Activated CD4-positive, alpha-beta T cell treated with anti-CD3 and anti-CD28 coated beads for 4 hours (primary cell): ENCODE measurements around the gene DRC7.
A peak's percentile ranks its signal among the peaks of the same experiment; 100 is the strongest.

Experiments
- DNase-seq, 2 donors: peaks; one replicate each; pipeline ENCODE4 v3.0.0-alpha.2; 2020

Gene DRC7

DNA sequence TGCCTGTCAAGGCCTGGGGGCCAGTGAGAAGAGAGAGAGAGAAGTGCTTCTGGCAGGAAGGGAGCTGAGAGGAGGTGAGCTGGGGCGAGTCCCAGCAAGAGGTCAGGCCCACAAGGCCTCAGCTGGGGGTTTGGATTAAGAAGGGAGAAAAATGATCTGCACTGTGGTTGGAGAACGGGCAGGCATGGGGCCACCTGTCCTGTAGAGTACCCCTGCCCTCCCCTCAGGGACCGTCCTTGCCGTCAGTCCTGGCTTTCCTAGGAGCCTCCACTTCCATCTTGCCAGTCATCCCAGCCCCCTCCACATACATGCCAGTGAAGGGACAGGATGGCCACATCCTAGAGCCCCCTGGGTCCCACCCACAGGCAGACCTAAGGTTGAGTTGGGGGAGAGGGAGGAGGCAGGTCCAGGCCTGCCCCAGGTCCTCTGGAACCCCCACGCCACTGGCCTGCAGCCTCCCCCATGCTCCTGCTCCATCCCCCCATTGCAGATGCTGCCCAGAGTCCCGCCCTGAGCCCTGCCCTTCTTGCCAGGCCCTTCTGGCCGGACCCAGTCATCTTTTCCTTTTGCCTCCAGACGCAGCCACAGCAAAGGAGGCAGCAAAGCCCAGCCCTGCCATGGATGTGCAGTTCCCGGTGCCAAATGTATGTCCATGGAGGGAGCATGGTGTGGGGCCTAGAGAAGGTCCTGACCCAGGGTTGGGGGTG is 59.9 kb downstream of the DRC7 start:
- no peak for DNase-seq

DNA sequence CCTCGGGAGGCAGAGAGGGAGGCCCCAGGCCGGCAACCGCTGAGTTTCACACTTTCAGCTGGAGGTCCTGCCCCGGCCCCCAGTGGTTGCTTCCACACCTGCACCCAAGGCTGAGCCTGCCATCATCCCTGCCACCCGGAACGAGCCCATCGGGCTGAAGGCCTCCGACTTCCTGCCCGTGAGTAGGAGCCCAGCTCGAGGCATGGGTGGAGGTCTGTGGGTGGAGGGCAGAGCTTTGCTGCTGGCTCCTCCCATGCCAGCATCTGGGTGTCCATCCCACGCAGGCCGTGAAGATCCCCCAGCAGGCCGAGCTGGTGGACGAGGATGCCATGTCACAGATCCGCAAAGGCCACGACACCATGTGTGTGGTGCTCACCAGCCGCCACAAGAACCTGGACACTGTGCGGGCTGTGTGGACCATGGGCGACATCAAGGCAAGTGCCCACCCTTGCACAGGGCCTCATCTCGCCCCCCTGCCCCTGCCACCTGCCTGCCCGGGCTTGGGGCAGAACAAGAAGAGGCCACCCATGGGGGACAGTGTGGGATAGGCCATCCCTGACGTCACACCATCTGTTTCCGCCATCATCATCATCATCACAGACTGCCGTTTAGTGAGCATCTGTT is 60.6 kb downstream of the DRC7 start:
- no peak for DNase-seq

DNA sequence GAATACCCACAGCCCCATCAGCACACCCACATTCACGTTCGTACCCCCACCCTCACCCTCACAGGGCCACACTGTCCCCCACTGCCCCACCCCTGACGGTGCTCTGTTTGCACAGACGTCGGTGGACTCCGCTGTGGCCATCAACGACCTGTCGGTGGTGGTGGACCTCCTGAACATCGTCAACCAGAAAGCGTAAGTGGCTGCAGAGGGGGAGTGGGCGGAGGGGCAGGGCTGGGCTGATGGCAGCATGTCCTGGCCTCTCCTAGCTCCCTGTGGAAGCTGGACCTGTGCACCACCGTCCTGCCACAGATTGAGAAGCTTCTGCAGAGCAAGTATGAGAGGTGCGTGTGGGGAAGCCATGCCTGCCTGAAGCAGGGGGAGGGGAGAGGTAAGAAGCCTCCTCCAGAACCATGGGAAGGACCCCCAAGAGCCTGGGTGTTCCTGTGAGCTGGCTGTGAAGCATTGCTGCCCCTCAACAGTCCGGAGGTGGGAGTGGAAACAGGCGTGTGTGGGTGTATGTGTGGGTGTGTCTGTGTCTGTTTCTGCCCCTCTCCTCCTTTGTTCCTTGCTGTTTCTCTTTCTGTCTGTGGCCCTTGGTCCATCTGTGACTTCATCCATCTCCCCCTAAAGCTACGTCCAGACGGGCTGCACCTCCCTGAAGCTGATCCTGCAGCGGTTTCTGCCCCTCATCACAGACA is 61.3 kb downstream of the DRC7 start:
- no peak for DNase-seq

DNA sequence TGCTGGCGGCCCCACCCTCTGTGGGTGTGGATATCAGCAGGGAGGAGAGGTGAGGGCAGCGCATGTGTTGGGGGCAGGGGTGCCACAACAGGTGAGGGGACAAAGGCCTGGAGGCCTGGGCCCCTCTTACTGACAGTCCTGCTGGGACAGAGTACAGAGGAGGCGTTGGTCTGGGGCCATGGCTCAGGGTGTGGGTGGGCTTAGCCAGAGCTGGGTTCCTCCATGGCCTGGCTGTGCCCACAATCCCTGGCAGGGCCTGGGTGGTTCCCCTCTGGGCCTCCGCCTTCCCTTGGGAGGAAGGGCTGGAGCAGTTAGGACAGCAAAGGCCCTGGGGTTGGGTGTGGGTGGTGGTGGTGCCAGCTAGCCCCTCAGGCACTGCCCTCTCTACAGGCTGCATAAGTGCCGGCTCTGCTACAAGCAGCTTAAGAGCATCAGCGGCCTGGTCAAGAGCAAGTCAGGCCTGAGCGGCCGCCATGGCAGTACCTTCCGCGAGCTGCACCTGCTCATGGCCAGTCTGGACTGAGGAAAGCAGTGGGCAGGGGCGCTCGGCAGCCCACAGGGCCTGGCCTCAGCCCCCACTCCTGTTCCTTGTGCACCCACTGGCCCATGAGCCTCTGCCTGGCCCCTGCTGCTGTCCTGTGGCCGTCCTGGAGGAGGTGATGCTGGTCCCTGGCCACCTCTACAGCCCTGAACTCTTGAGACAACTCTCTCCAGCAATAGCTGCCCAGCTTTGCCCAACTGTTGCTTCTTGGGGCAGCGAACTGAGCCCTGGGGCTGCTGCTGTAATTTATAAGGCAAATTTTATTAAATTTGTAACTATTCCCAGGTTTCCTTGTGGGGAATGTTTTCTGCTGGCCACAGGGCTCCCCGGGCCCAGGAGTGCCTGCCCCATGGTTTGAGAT is 62.1 kb downstream of the DRC7 start:
- DNase-seq: no peak

DNA sequence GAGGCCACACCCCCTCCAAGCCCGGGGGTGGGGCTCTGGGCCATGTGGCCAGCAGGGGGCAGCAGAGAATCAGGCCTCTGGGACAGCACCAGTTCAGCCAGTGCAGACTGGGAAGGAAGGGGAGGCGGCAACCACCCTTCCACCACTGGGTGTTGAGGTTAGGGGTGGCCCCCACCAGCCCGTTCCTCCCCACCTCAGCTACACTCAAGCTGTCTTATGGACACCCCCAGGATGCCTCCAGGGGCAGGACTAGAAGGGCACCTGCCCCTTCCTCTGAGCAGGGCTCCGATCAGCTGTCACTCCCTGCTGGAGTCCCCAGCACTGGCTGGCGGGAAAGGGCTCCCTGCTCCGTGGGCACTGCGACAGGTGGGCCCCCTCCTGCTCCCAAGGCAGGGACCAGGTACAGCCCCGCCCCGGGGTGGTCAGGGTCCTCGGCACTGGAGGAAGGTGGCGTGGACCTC is 62.8 kb downstream of the DRC7 start:
- peak; percentile 83 to 92 for DNase-seq

DNA sequence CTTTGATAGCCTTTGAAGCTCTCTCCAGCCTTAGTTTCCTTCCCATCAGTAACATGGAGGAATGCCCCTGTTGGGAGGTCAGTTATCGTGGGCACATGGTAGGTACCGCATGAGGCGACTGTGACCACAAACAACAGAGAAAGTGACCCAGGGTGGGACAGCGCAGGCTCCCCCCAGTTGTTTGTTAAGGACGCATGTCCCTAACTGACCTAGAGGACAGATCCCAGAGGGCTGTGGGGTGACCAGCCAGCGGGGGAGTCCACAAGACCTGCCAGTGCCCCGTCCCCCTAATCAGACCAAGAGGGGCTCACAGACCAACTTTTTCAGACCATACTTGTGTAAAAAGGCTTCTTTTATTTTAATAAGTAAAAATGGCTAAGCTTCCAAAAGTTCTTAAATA is 63.3 kb downstream of the DRC7 start:
- no peak for DNase-seq

DNA sequence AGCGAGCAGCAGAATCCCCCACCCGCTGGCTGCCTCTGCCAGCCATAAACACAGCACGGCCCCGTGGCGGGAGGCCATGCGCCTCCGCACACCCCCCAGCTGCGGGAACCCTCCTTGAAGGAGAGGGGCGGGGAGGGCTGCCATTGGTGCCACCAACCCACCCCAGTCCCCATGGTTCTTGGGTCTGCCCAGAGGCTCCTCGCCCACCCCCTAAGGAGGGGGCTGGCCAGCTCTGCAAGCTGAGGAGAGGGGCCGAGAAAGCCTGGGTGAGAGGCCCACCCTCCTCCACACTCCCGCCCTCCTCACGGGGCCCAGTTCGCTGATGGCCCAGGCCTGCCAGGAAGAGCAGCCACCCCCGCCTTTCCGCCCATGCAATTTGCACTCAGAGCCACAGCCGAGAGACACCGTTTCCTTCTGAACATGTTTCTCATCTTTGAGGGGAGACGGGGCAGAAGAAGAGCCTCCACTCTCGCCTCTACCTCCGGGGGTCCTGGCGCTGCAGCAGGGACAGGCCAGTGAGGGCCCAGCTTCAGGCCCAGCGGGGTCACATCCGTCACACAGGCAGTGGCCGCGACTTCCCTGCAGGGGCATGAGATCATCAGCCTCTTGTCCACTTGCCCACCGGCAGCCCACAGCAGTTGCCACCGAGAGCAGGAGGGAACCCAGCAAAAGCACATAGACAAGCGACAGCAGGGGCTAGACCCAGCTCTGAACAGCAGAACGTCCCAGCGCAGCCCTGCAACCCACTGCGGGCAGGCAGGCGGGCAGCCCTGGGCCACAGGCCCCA is 63.9 kb downstream of the DRC7 start:
- no peak for DNase-seq

DNA sequence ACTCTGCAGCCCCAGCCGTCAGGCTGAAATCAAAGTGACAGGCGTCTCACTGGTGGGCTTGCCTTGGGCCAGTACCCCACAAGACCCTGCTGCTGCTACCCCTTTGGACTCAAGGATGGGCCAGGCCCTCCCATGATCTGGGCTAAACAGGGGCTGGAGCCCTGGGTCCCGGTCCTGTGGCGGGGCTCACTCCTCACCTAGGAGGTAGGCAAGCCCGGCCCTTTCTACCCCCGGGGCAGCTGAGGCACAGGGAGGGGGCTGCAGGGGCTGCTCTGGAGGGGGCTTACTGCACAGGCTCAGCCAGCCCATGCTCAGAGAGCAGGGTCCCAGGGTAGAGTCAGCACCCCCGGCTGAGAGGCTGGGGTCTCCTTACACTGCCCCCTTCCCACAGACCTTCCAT is 64.5 kb downstream of the DRC7 start:
- DNase-seq: no peak

DNA sequence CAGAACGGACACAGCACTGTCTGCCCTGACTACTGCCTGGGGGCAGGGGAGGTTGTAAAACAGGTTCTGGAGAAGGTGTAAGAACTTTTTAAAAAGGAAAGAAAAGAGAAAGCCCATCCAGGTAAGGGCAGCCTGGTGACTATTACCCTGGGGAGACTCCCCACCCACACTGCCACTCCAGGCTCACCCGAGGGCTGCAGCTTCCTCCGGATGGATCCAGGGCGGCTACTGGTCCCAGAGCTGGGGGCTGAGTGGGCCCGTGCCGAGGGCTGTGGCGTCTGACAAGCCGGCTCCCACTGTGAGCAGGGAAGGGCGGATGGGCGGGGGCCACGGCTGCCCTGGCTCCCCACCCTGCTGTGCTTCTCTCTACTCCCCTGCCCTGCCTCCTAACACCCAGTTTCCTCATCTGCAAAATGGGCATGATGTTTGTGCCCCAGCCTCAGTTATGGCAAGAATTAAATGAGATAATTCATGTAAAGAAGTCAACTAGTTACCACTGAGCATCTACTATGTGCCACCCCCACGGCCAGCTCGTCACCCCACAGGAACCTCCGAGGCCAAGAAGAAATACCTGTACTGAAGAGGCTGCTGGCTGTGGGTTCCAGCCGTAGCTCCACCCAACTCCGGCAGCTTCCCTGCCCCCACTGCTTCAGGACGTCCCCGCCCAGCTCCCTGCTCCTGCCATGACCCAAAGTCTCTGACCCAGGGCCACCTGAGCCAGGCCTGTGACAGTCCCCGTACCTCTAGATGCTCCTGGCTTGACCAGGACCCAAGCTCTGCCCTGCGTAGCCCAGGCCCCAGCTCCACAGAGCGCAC is 65.1 kb downstream of the DRC7 start:
- DNase-seq: no peak

DNA sequence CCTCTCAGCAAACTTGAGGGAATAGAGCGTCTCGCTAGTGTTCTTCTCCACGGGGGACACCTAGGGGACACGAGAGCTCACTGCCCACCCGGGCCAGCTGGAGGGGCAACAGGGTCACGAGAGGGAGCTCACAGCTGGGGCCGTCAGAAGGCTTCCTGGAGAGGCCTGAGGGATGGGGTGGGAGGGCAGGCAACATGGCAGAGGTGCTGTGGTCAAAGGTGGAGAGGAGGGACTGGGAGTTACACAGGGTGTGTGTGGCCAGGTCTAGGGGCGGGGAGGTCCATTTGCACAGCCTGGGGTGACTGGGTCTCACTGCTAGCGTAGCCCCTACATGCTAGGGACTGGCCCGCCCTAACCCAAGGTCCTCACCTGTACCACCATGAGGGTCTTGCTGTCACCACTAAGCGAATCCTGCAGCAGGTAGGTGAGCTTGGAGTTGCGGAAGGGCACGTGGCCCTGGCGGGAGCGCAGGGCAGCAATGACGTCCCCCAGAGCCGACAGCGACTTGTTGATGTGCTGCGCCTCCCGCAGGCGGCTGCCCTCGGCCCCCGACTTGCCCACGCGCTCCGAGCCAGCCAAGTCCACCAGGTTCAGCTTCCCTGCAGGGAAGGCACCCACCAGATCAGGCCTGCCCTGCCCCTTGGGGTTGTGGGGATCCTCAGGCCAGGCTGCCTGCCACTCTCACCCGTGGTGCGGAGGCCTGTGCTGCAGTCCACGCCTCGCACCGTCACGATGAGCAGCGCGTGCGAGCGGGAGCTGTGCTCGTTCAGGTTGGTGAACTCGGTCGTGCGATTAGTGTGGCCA is 66.0 kb downstream of the DRC7 start:
- DNase-seq: no peak

DNA sequence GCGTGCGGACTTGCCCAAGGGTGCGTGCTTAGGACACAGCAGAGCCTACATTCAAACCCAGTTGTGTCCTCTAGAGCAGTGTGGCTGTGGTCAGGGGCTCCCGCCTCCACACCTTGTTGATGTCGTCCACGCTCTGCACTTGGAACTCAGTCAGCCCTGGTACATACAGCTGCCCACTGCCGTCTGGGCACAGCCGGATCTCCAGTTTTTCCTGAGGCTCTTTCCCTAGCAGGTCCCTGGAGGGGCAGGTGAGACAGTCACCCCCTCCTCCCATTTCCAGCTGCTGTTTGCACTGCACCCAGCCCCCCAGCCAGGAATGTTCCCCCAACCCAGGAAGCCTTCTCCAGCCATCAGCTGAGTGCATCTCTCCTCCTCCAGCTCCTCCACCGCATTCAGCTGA is 66.7 kb downstream of the DRC7 start:
- no peak for DNase-seq

DNA sequence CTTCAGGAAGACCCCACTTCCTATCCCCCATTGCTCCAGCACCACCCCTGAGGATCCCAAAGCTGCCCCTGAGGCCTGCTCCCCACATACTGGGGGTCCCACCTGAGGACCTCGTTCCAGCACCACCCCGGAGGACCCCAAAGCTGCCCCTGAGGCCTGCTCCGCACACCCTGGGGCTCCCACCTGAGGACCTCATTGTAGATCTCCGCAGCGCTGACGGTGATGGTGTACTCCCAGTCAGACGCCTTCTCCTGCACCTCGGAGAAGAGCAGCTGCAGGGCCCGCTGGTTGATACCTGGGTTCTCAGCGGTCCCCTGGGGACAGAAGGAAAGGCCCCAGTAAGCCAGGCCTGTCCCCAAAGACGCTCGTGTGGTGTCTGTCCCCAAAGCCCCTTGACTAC is 67.4 kb downstream of the DRC7 start:
- DNase-seq: no peak

DNA sequence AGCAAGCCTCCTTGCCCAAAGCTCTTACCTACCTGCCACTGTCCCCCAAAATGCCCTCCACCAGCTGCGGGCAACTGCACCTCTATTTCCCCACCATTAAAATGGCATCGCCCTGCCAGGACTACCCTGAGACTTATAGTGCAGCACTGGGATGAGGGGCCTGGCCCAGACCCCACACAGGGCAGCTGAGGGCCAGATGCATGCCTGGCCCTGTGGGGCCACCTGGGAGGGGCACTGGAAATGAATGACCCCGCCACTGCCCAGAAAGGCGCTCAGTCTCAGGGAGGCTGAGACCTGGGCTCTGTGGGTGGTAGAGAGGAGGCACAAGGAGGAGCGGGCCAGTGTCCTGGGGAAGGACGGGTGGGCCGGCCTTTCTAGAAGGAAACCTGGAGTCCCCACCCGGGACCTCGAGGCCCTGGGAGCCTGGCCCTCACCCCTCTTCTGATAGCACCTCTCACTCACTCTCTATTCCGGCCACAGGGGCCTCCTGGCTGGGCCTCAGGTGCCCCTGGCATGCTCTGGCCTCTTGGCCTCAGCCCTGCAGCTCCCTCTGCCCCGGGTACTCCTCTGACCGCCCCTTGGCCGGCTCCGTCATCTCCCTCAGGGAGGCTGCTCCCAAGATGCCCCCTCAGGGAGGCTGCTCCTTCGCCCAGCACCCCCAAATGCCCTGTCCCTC is 67.9 kb downstream of the DRC7 start:
- no peak for DNase-seq

DNA sequence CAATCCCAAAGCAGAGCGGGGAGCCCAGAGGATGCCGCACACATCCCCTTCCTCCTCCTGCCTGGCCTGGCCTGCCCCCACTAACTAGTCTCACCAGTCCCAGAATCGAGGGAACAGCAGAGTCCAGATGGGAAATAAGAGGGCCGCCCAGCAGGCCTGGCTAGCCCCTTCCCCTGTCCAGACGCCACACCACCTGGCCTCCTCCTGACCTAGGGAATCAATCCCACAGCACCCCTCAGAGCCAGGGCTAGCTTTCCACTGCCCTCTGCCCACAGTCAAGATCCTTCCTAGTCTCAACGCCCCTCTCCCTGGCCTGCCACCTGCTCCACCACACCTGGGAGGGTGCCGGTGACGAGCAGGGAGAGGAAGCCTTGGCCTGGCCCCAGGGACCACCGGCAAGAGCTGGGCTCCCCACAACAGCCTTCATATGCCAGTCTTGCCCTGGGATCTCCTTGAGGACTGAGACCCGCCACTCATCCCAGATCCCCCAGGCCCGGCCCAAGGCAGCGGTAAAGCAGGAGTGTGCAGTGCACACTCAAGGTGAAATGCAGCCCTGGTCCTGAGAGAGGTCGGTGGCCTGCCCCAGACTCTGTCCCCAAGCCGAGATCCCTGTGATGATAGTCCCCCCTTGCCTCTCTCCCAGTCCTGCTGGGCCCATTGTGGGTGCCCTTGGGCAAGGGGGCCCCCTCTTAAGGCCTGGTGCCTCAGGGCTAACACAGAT is 68.8 kb downstream of the DRC7 start:
- no peak for DNase-seq

DNA sequence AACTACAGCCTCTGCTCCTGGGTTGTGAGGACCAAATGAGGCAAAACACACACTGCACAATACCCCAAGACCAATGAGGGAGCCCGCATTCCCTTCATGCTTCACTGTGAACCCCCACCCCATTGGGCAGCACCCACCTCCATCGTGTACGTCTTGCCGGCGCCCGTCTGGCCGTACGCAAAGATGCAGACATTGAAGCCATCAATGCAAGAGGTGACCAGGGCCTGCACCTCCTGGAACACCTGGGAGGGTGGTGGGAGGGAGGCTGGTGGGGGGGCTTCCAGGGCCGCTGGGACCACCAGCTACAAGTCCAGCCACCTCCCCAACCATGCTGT is 69.4 kb downstream of the DRC7 start:
- DNase-seq: no peak

DNA sequence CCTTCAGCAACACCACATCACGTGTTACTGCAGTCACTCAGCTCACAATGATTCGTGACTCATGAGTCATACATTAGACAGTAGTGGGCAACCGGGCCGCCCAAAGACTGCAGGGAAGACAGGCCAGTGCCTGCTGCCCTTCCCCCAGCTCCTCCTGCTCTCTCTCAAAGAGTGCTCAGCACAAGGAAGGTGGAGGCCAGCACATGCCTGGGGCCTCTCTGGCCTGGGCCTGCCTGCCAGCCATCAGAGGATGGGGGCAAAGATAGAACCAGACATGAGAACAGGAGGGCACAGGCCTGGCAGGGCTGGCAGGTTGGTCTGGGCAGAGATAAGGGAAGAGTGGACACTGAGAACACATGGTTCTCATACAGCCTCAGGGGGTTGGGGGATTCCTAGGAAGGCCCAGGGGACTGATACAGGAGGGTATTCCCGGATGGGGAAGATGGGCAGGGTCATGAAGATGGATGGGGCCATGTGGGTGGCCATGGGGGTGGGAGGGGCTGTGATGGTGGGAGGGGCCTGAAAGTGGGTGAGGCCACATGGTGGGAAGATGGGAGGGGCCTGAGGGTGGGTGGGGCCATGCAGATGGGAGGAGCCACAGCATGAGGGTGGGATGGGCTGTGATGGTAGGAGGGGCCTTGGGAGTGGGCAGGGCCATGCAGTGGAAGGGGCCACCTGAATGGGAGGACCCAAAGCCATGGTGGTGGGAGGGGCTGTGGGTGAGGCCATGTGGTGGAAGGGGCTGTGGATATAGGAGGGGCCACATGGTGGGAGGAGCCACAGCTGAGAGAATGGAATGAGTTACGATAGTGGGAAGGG is 69.9 kb downstream of the DRC7 start:
- DNase-seq: no peak

DNA sequence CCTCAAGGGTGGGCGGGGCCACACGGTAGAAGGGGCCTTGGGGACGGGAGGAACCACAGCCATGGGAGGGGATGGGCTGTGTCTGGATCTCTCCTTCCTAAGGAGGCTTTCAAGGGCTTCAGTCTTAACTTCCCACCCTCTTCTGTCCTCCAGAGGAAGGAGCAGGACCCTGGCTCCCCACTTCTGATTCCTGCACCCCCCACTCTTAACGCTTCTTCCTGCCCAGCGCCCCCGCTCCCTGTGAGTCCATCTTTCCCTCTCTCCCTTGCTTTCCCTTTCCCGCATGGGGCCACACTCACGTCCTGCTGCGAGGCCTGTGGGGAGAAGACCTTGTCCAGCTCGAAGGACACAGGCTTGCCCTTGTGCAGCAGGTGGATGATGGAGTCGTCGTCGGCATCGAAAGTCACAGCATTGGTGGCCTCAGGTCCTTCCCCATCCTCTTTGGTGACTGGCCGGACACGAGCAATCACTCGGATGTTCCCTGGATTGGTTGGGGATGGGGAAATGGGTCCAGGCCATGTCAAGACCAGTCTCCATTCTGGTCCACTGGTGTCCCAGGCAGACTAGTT is 70.6 kb downstream of the DRC7 start:
- DNase-seq: no peak

DNA sequence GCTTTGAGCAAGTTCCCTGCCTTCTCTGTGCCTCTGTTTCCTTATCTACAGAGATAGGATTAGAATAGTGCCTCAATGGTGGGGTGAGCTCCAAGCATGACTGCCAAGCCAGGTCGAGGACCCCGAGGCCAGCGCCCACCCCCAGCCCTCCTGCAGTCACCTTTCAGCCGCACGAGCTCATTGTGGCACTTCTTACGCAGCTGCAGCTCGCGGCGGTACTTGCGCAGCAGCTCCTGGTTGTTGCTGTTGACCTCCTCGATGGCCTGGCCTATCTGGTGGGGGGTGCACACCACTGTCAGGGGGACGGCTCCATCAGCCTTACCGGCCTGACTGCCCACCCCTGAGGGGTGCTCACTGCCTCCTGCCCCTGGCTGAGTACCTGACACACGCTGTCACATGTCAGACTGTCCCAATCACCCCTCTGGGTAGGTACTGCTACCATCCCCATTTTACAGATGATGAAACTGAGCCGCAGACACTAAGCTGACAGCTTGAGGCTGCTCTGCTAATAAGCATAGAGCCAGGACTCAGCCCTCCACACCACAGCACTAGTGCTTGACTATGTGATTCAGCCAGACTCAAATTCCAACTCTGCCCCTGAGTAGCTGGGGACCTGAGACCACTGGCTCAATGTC is 72.2 kb downstream of the DRC7 start:
- DNase-seq: no peak
